Gastrocnemius medialis (tissue), 4 donors: ENCODE measurements around the gene HECTD2. TPM values are rescaled to one million over a fixed set of nuclear protein-coding genes. Genes with fewer than 3 reads are reported as not detected.
"Not testable (repeated sequence)": the region's sequence is repeated elsewhere in the genome, so short reads cannot be mapped to it uniquely, and the experiment has no call there.

Experiments
- ATAC-seq, 2 donors: fragments of 150-250 bp; one replicate each; pipeline ENCODE4 v1.9.1; 2016
- DNase-seq, 2 donors: peaks; one replicate each; pipeline ENCODE4 v3.0.0-alpha.2; 2019
- H3K27ac ChIP-seq, 4 donors: fragments of 200-600 bp; sonication (generic); 1 replicate in 1 of 4; 2 replicates in 3 of 4; pipeline ENCODE4 v1.5.1; 2016 to 2018; ENCODE audit warnings: mild to moderate bottlenecking in 2 of 4, moderate library complexity in 1 of 4
- H3K27me3 ChIP-seq, 3 donors: fragments of 200-600 bp; sonication (generic) in 2 of 3; 1 replicate in 1 of 3; 2 replicates in 2 of 3; pipeline versions ENCODE4 v1.5.1 to v1.6.0; 2016 to 2019; ENCODE audit warnings: mild to moderate bottlenecking in 1 of 3, moderate library complexity in 1 of 3
- H3K36me3 ChIP-seq, 2 donors: fragments of 200-600 bp; sonication (generic) in 1 of 2; one replicate each; pipeline ENCODE4 v1.5.1; 2017 to 2018
- H3K4me1 ChIP-seq, 2 donors: fragments of 200-600 bp; sonication (generic) in 1 of 2; one replicate each; pipeline ENCODE4 v1.5.1; 2016 to 2017; ENCODE audit warnings: mild to moderate bottlenecking in 2 of 2
- H3K4me3 ChIP-seq, 4 donors: fragments of 200-600 bp; sonication (generic) in 3 of 4; 1 replicate in 1 of 4; 2 replicates in 3 of 4; pipeline ENCODE4 v1.5.1; 2016 to 2019; ENCODE audit warnings: mild to moderate bottlenecking in 2 of 4
- H3K9me3 ChIP-seq, 3 donors: fragments of 200-600 bp; sonication (generic) in 2 of 3; 1 replicate in 1 of 3; 2 replicates in 2 of 3; pipeline ENCODE4 v1.5.1; 2016 to 2019
- POLR2A ChIP-seq, 2 donors: fragments of 450-650 bp; IDR thresholded peaks; one replicate each; pipeline ENCODE4 v1.6.1; 2017; ENCODE audit warnings: antibody characterized with exemption in 2 of 2, mild to moderate bottlenecking in 2 of 2, moderate library complexity in 2 of 2
- in situ Hi-C, 4 donors: fragments of 200-750 bp; cut with MboI; loops; one replicate each; pipeline versions ENCODE4 v1.15.0 to v1.8.0; 2017; ENCODE audit warnings: low sequenced_read_pairs in 4 of 4
- intact Hi-C: fragments of 100-400 bp; cut with DNase I; formaldehyde crosslinking; loops from one replicate; pipeline ENCODE4 v1.15.1; 2023; ENCODE audit warnings: low total_unique reads
- total RNA-seq, 4 donors: library from RNA; depleted of rRNA; stranded (reverse); fragments of >200 nt; gene quantifications; one replicate each; pipeline versions ENCODE4 v1.1.0 to v1.2.3, GENCODE V29; 2016
- TF ChIP-seq, protein P1 (sequence below), 5 experiments: fragments of 450-650 bp in 3 of 5; fragments of 200-600 bp in 2 of 5; sonication (generic) in 2 of 5; IDR thresholded peaks in 4 of 5; conservative IDR thresholded peaks in 1 of 5; 1 replicate in 4 of 5; 2 replicates in 1 of 5; pipeline ENCODE4 v1.5.1; 2016 to 2019; ENCODE audit warnings: antibody characterized with exemption in 5 of 5, mild to moderate bottlenecking in 3 of 5, moderate library complexity in 3 of 5

The HECTD2 gene
- total RNA-seq, 4 donors from 2014 or later = 1.9 to 7.9 (median 3.9) TPM

DNA sequence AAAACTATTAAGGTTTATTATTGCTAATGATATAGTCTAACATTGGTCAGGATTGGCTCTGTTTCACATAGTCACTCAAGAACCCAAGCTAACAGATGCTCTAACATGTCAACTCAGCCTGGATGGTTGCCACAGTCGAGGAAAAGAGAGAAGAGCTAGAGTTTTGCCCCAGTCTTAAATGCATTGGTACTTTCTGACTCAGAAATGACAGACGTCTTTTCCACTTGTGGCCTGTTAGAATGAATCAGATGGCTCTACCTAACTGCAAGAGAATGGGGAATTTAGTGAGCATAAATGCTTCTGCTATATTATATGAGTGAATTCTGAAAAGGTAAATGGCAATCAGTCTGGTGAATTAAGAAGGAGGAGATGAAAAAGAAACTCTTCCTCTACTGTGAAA lies 13.9 kb downstream of the HECTD2 start:
- intact Hi-C loops = no loop called here
- in situ Hi-C loops = no loop called here
- no peak overlapping the region for H3K4me3 ChIP-seq
- peaks cover 10 to 15% of the 10 kb centered on the region in 2 donors for H3K4me1 ChIP-seq
- no peaks in the 10 kb centered on the region for H3K9me3 ChIP-seq
- H3K27me3 ChIP-seq = no peaks in the 10 kb centered on the region
- TF ChIP-seq POLR2A (IDR thresholded peaks at IDR 0.05) = no peak
- TF ChIP-seq, protein P1, sequence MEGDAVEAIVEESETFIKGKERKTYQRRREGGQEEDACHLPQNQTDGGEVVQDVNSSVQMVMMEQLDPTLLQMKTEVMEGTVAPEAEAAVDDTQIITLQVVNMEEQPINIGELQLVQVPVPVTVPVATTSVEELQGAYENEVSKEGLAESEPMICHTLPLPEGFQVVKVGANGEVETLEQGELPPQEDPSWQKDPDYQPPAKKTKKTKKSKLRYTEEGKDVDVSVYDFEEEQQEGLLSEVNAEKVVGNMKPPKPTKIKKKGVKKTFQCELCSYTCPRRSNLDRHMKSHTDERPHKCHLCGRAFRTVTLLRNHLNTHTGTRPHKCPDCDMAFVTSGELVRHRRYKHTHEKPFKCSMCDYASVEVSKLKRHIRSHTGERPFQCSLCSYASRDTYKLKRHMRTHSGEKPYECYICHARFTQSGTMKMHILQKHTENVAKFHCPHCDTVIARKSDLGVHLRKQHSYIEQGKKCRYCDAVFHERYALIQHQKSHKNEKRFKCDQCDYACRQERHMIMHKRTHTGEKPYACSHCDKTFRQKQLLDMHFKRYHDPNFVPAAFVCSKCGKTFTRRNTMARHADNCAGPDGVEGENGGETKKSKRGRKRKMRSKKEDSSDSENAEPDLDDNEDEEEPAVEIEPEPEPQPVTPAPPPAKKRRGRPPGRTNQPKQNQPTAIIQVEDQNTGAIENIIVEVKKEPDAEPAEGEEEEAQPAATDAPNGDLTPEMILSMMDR (IDR thresholded peaks at IDR 0.05 in 4 of 5, conservative IDR thresholded peaks at IDR 0.05 in 1 of 5) = no peak
- H3K36me3 ChIP-seq = no peaks in the 10 kb centered on the region
- no peak overlapping the region for H3K27ac ChIP-seq
- ATAC-seq (no peak), DNase-seq (no peak)

DNA sequence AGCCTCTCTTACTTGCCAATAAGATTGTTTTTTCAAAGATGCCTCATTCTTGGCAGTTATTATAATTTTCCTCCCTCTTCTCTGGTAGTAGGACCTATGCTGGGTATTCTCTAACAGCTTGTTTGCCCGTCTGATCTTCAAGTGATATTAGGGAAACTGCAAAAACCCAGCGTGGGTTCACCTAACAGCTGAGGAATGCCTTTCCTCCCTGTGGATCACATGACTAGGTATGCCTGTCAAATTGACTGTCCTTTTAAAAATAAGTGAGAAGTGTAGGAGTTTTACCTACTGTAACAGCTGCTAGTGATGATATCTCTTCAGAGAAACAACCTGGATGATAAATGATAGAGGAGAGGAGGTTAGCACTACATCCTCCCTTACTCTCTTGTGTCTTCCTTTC lies 22.0 kb downstream of the HECTD2 start:
- in situ Hi-C loops = no loop called here
- no peak overlapping the region for H3K27ac ChIP-seq
- TF ChIP-seq, protein P1 (IDR thresholded peaks at IDR 0.05 in 4 of 5, conservative IDR thresholded peaks at IDR 0.05 in 1 of 5) = no peak
- no peak for TF ChIP-seq POLR2A (IDR thresholded peaks at IDR 0.05)
- H3K27me3 ChIP-seq = no peaks in the 10 kb centered on the region
- no peaks in the 10 kb centered on the region for H3K36me3 ChIP-seq
- H3K9me3 ChIP-seq = no peaks in the 10 kb centered on the region
- intact Hi-C loops = no loop called here
- no peak for DNase-seq
- H3K4me1 ChIP-seq = peaks cover 0 to 12% of the 10 kb centered on the region in 2 donors
- ATAC-seq = no peak
- H3K4me3 ChIP-seq = no peak overlapping the region

DNA sequence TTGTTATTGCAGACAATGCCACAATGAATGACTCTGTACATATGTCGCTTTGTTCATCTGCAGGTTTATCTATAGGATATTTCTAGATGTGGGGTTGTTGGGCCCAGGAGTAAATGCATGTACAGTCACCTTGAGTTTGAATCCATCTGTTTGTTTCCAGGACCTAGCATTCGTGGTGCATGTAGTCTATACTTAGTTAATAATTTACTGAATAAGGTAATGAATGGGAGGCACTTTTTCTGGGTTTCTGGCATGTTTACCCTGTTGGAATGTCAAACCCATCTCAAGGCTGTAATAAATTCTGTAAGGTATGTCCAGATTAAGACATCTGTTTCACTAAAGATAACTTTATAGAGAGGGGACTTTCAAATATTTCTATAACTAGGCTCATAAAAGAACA lies 23.5 kb downstream of the HECTD2 start:
- H3K9me3 ChIP-seq = no peaks in the 10 kb centered on the region
- in situ Hi-C loops = no loop called here
- no peaks in the 10 kb centered on the region for H3K36me3 ChIP-seq
- H3K27ac ChIP-seq = no peak overlapping the region
- H3K27me3 ChIP-seq = no peaks in the 10 kb centered on the region
- H3K4me3 ChIP-seq = no peak overlapping the region
- DNase-seq = no peak
- intact Hi-C loops = no loop called here
- no peak for ATAC-seq
- TF ChIP-seq, protein P1 (IDR thresholded peaks at IDR 0.05 in 4 of 5, conservative IDR thresholded peaks at IDR 0.05 in 1 of 5) = no peak
- TF ChIP-seq POLR2A (IDR thresholded peaks at IDR 0.05) = no peak
- peaks cover 0 to 12% of the 10 kb centered on the region in 2 donors for H3K4me1 ChIP-seq

DNA sequence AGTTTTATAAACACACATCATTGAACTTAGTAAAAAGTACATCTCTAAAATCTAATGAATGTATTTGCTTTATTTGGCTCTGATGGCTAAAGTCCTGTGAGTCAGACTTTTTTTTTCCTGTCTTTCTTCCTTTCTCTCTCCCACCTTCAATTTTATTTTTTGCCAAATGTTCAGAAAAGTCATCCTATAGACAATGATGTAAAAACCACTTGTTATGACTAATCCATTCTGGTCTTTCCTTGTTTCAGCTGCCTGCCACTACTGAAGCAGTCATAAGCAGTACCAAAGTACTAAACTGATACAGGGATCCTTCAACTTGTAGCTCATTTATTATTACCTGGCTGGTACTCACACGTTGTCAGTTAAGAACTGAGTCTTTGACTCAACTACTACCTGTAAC lies 23.9 kb downstream of the HECTD2 start:
- no peaks in the 10 kb centered on the region for H3K36me3 ChIP-seq
- no peak for TF ChIP-seq POLR2A (IDR thresholded peaks at IDR 0.05)
- TF ChIP-seq, protein P1 (IDR thresholded peaks at IDR 0.05 in 4 of 5, conservative IDR thresholded peaks at IDR 0.05 in 1 of 5) = no peak
- H3K9me3 ChIP-seq = no peaks in the 10 kb centered on the region
- intact Hi-C loops (no loop called here), in situ Hi-C loops (no loop called here)
- no peak overlapping the region for H3K27ac ChIP-seq
- no peak overlapping the region for H3K4me3 ChIP-seq
- ATAC-seq = no peak
- no peak for DNase-seq
- peaks cover 0 to 12% of the 10 kb centered on the region in 2 donors for H3K4me1 ChIP-seq
- H3K27me3 ChIP-seq = no peaks in the 10 kb centered on the region

DNA sequence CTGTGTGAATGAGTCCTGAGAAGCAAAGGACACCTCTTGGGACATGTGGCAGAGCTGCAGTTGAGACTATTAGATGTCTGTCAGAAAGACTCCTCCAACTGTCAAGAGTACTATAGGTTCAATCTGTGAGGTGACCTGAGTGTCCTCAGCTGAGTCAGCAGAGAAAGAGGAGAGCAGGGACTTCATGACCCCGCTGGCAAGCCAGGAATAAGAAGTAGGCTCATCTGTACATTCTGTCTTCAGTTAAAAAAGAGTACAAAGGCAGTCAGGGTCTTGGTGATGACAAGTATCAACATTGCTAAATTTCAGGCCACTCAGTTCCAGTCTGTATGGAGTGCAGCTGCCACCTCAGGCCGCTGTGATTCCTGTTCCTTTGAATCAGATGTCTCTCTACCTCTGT lies 25.1 kb downstream of the HECTD2 start:
- H3K4me3 ChIP-seq = no peak overlapping the region
- no peaks in the 10 kb centered on the region for H3K27me3 ChIP-seq
- peaks cover 0 to 12% of the 10 kb centered on the region in 2 donors for H3K4me1 ChIP-seq
- TF ChIP-seq, protein P1 (IDR thresholded peaks at IDR 0.05 in 4 of 5, conservative IDR thresholded peaks at IDR 0.05 in 1 of 5) = no peak
- TF ChIP-seq POLR2A (IDR thresholded peaks at IDR 0.05) = no peak
- ATAC-seq = peak; percentile 77 to 93
- DNase-seq = peak in 1 of 2 donors; percentile 31
- H3K27ac ChIP-seq = peak overlapping the region in 2 of 4 donors; percentile 1 to 8
- intact Hi-C loops (no loop called here), in situ Hi-C loops (no loop called here)
- H3K36me3 ChIP-seq = no peaks in the 10 kb centered on the region
- no peaks in the 10 kb centered on the region for H3K9me3 ChIP-seq

DNA sequence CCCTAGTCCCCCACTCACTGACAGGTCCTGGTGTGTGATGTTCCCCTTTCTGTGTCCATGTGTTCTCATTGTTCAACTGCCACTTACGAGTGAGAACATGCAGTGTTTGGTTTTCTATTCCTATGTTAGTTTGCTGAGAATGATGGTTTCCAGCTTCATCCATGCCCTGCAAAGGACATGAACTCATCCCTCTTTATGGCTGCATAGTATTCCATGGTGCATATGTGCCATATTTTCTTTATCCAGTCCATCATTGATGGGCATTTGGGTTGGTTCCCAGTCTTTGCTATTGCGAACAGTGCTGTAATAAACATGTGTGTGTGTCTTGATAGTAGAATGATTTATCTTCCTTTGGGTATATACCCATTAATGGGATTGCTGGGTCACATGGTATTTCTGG lies 28.1 kb downstream of the HECTD2 start:
- H3K27me3 ChIP-seq, H3K27ac ChIP-seq, H3K36me3 ChIP-seq, H3K4me1 ChIP-seq, ATAC-seq, intact Hi-C loops, H3K4me3 ChIP-seq, H3K9me3 ChIP-seq, in situ Hi-C loops, DNase-seq: not testable (repeated sequence)
